HT1080 (cell line): ENCODE data around the gene TMEM219. TPM values are rescaled to one million over a fixed set of nuclear protein-coding genes. Genes with fewer than 3 reads are reported as not detected.

Source experiments
- DNase-seq: peaks from one replicate; pipeline ENCODE4 v3.0.0-alpha.2; 2015; ENCODE audit warnings: low read depth
- total RNA-seq: library from RNA; depleted of rRNA; stranded (reverse); fragments of >200 nt; shearing (Covaris generic); gene quantifications from 2 replicates; pipeline ENCODE4 v1.2.3, GENCODE V29; 2014

The TMEM219 gene
- total RNA-seq, 1 experiment from 2014 or later, result 38.0 TPM

DNA sequence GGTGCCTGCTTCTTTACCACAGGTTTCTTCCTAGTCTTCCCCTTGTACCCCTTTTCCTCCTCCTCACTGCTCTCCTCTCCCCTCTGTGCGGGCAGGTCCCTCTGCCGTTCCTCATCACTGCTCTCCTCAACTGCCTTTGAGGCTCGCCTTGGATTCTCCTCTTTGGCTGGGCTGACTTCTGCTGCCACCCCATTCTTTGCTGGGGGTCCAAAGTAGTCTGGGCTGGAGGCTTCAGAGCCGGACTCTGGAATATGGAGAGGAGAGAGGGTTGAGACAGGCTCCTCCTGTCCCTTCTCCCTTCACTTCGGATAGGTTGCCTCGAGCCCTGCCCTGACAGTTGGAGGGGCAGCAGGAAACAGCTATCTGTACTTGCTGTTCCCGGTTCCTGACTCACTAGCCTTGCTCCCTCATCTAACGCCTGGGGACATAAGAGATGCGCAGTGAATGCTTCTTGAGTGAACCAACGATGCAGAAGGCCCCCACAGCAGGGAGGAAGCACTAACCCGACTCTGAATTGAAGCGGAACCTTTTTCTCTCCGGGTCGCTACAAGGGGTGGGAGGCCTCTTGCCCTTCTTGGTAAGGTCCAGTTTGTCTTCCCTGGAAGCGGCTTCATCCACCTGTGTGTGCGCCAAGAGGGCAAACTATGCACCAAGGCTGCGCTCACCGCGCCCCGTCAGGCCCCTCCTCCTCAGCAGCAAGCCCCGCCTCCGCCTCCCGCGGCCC, 32.9 kb downstream of the TMEM219 start:
- peak; percentile 53 for DNase-seq

GRCh38 chr16:29995324-29995910, 33.5 kb downstream of the TMEM219 start, which contains the start of gene HIRIP3:
HIRIP3 (minus strand) TSS chr16:29995617; CDS start chr16:29995605, 12 bp downstream.
- DNase-seq, result peak; percentile 71

DNA sequence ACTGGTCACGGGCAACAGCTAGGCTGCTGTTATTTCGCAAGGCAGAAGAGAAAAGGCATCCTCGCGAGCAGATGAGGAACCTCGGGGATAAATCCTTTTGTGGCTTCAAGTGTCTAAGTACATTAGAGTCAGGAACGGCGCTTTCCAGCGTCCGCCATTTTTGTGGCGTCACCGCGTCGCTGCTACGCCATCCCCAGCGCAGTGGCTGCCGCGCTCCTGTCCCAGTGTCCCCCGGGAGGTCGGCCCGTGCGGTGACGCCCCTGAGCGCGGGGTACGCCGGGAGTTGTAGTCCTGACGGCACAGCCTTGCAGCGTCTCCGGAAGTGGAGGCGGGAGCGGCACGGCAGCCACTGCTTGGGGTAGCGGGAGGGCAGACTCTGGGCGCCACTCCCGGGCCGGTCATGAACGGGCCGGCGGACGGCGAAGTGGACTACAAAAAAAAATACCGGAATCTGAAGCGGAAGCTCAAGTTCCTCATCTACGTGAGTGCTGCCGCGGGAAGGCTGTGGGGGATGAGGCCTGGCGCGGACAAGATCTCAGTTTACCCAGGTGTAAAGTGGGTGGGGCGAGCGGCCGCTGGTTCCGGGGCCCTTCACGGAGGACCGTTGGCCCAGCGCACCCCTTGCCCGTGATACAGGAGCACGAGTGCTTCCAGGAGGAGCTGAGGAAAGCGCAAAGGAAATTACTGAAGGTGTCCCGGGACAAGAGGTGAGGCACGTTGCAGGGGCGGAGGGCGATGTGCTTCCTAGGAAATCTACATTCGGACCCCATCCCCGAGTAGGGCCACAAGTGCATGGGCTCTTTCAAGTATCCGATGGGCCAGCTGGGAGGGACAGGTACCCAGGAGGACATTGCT, 34.3 kb downstream of the TMEM219 start, which contains the start of gene INO80E:
Gene INO80E (plus strand): TSS at position 331 of the 855 bp plus-strand sequence. CDS start 70 bp downstream, at position 401.
- DNase-seq, result peak; percentile 92

- DNase-seq, result no peak
Measured at GRCh38 chr16:29996766-29997250, 34.9 kb downstream of the TMEM219 start.

DNA sequence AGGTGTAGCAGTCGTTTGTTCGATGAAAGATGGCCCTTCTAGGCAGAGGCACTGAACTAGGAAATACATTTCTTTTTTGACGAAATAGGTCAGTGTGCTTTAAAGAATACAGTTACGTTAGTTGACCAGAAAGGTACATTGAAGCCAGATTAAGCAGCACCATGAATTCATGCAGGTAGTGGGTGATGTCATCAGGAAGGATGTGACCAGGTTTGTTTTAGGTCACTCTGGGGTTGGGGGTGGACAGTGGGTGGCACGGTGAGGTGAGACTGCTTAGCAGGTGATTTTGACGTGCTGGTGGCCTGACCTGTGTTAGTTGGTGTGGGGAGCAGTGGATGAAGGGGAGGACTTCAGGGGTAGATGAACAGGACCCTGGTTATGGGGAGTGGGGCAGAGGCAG, 37.7 kb downstream of the TMEM219 start:
- no peak for DNase-seq

- no peak for DNase-seq
Measured at GRCh38 chr16:30000735-30001631, 39.1 kb downstream of the TMEM219 start.

DNA sequence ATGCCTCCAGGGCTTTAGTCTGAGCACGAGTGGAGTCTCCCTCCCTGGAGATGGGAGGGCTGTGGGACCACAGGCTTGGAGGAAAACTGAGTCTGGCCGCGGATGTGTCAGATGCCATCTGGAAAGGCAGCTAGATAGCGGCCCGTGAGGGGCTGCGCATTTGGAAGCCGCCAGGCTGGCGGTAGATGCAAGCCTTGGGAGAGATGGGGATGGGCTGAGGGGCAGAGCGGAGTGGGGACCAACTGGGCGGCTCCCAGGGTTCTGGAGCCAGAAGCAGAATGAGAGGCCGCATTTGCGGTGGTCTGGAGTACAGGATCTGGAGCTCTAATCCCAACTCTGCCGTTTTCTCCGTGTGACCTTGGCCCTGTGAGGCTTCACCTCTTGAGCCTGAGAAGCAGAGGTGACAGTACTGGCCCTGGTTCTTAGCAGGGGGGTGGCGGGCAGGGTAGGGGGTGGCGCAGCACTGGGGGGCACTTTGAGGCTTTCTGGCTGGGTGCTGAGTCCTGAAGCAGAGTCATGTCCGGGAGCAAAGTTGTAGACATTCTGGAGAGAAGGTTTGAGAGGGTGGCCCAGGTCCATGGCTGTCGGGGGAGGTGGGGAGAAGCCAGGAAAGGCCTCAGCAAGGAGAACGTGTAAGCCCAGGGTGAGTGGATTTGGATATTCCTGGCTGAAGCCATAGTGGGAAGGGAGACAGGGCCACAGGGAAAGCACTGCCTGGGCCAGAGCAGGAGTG, 40.9 kb downstream of the TMEM219 start:
- no peak for DNase-seq

DNA sequence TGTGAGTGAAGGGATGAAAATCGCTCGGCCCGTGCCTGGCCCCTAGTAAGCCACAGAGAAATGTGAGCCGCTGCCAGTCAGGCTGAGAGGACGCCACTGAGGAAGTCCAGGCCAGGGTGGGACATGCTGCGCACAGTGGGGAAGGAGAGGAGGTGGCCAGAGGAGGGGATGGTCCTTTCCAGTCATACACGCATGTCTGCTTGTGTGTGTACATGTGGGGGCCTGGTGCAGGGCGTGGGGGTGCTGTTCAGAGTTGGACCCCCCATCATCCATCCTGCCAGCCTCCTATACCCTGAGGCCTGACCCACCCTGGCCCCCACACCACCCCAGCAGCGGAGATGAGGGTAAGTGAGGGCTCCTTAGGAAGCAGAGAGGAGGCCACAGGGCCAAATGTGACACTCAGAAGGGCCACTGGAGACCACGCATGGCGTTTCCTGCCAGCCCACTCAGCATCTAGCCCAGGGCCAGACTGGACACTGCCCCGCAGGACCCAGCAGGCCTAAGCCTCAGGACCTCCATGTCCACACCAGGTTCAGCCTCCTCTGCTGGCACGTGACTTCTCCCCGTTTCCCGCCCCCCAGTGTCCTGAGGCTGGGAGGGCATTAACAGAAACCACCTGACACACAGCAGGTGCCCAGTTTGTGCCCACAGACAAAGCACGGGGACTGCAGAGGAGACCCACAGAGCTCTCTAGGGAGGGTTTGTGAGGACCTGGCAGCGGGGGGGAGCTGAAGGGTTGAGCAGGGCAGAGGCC, 42.0 kb downstream of the TMEM219 start:
- no peak for DNase-seq

DNA sequence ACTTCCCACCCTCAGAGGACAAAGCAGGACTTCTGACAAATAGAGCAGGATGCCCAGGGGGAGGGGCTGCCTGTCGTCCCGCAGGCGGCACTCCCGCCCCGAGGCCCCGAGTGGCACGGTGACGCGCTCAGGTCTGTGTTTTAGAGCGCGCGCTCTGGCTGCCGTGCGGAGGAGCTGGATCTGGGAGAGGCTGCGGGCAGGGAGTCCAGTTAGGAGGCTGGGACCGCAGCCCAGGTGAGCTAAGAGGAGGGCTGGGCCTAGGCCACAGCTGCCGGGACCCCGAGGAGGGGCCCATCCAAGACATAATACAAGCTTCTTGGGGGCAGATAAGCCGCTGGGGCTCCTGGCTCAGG, 42.5 kb downstream of the TMEM219 start:
- DNase-seq, result no peak

GRCh38 chr16:30004811-30005242, 42.9 kb downstream of the TMEM219 start:
- no peak for DNase-seq

GRCh38 chr16:30005341-30006094, 43.6 kb downstream of the TMEM219 start:
- DNase-seq, result peak; percentile 23

DNA sequence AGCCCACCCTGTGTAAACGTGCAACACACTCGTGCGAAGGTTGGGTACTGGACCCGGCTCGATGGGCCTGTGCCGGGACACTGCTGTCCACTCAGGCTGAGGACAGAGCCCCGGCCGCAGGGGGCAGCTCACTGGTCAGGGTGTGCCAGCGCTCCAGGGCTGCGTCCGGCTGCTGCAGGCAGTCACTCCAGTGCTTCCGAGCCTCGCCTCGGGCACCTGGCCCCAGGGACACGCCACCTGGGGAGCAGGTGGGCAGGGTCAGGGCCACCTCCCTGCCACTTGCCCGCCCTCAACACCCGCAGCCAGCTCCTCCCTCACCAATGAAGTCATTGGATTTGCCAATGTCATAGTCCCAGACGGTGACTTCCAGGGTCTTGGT, 44.2 kb downstream of the TMEM219 start:
- no peak for DNase-seq

GRCh38 chr16:30006659-30007377, 44.9 kb downstream of the TMEM219 start:
- no peak for DNase-seq

DNA sequence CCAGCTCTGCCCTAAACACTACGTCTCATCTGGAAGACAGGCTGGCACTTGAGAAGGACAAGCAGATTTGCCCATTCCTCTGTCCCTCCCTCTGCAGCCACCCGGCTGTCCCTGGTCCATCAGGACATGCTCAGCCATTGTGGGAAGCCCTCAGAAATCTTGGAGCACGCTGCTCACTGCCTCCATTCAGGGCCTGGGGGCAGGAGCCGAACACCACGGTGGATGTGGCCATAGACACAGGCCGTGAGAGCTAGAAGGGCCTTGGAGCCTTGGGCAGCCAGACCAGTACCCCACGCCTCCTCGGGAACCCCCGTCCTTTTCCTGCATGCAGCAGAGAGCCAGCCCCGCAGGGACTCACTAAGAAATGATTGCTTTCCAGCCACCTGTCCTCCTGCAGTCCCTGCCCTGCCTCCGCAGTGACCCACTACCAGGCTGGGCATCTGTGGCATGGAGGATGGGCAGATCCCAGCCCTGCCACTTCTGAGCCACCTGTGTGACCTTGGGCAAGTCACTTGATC, 45.6 kb downstream of the TMEM219 start:
- DNase-seq, result no peak

DNA sequence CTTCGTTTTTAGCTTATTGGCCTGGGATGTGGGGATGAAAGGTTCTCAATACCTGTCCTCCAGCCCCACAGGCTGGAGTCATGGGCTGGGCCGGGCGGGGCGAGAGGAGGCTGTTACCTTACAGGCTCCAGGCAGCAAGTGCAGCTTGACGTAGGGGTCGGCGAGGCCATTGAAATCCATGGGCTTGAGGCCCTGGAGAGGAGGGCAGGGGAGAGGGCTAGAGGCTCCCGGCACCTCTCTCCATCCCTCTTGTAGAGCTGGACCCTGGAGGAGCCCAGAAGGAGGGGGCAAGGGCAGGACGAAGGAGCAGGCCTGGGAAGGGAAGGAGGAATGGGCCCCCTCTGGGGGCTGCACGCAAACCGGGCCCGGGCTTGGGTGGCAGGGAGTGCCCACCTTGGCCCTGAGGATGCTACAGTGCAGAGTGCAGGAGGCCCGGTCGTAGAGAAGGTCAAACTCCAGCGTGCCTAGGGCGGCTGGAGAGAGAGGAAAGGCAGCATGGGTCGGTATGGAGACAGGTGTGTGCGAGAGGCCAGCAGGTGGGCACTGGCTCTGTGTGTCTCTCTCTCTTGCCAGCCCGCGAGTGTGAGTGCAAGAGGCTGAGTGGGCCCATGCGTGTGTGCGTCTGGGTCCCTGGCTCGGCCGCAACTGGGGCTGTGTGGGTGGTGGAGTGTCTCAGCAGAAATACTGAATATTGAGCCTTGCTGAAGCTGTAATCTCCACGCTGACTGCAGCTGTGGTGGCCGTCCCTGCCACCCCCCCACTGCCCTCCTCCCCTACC, 47.4 kb downstream of the TMEM219 start:
- DNase-seq, result no peak

GRCh38 chr16:30009990-30010843, 48.3 kb downstream of the TMEM219 start:
- DNase-seq, result no peak
